B cell (primary cell): ENCODE results near the gene MRPL1.

Source experiments
- EZH2 ChIP-seq: IDR thresholded peaks from 2 replicates; pipeline ENCODE4 v1.6.1; 2012; ENCODE audit warnings: borderline replicate concordance, low read depth, mild to moderate bottlenecking, moderate library complexity, low read length; ENCODE audit not compliant: insufficient read depth, poor library complexity, severe bottlenecking
- TF ChIP-seq, protein P1 (sequence below): fragments of 200-600 bp; IDR thresholded peaks from one replicate; pipeline ENCODE4 v1.8.0; 2022; ENCODE audit warnings: antibody characterized with exemption, mild to moderate bottlenecking

DNA sequence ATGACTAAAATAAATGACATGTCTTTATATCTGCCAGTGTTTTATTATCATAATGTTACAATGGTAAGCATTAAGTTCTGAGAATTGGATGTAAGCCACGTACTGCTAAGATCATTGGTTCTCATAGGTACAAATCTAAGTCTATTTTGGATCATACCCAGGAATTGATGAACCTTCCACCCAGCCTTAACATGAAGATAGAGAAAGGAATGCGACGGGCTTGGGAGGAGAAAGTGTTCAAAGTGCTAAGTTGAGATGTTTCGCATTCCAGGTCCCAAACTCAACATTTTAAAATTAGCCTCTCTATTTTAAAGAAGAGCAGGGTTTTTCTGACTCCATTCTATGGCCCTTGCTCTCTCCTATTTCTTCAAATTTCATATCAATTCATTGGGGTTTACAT lies 139.6 kb downstream of the MRPL1 start:
- TF ChIP-seq, protein P1, sequence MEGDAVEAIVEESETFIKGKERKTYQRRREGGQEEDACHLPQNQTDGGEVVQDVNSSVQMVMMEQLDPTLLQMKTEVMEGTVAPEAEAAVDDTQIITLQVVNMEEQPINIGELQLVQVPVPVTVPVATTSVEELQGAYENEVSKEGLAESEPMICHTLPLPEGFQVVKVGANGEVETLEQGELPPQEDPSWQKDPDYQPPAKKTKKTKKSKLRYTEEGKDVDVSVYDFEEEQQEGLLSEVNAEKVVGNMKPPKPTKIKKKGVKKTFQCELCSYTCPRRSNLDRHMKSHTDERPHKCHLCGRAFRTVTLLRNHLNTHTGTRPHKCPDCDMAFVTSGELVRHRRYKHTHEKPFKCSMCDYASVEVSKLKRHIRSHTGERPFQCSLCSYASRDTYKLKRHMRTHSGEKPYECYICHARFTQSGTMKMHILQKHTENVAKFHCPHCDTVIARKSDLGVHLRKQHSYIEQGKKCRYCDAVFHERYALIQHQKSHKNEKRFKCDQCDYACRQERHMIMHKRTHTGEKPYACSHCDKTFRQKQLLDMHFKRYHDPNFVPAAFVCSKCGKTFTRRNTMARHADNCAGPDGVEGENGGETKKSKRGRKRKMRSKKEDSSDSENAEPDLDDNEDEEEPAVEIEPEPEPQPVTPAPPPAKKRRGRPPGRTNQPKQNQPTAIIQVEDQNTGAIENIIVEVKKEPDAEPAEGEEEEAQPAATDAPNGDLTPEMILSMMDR = no peak
- TF ChIP-seq EZH2 = no peak
